CD14-positive monocyte (primary cell): Measurements from ENCODE around the gene ACAT1. TPM values are rescaled to one million over a fixed set of nuclear protein-coding genes. Genes with fewer than 3 reads are reported as not detected.
"Not testable (repeated sequence)": the region's sequence is repeated elsewhere in the genome, so short reads cannot be mapped to it uniquely, and the experiment has no call there.

ENCODE experiments used
- DNase-seq, 3 donors: peaks; one replicate each; pipeline ENCODE4 v3.0.0-alpha.2; 2011 to 2022
- H2AFZ ChIP-seq: 2 replicates; pipeline ENCODE4 v1.6.0; 2012; ENCODE audit warnings: mild to moderate bottlenecking, low read depth, low read length, inconsistent platforms; ENCODE audit not compliant: insufficient read depth, poor library complexity, severe bottlenecking
- H3K27ac ChIP-seq, 2 donors: 1 replicate in 1 of 2; 2 replicates in 1 of 2; pipeline ENCODE4 v1.5.1; 2012 to 2013; ENCODE audit warnings: low read length in 2 of 2, control low read depth in 1 of 2, inconsistent platforms in 1 of 2, low read depth in 1 of 2, mild to moderate bottlenecking in 1 of 2
- H3K27me3 ChIP-seq, 2 donors: one replicate each; pipeline versions ENCODE4 v1.6.0 to v1.6.1; 2011 to 2013; ENCODE audit warnings: low read length in 2 of 2; ENCODE audit not compliant: control insufficient read depth in 2 of 2, insufficient read depth in 2 of 2
- H3K36me3 ChIP-seq, 2 donors: replicated peaks in 1 of 2; 1 replicate in 1 of 2; 2 replicates in 1 of 2; pipeline versions ENCODE4 v1.5.1 to v1.6.1; 2012 to 2013; ENCODE audit warnings: low read length in 2 of 2, control low read depth in 1 of 2, inconsistent platforms in 1 of 2, mild to moderate bottlenecking in 1 of 2; ENCODE audit not compliant: insufficient read depth in 2 of 2, control insufficient read depth in 1 of 2
- H3K4me1 ChIP-seq, 2 donors: 1 replicate in 1 of 2; 2 replicates in 1 of 2; pipeline versions ENCODE4 v1.5.1 to v1.6.1; 2012 to 2013; ENCODE audit warnings: low read length in 2 of 2, control low read depth in 1 of 2, inconsistent platforms in 1 of 2, mild to moderate bottlenecking in 1 of 2, moderate library complexity in 1 of 2; ENCODE audit not compliant: insufficient read depth in 2 of 2, control insufficient read depth in 1 of 2
- H3K4me2 ChIP-seq: replicated peaks from 2 replicates; pipeline ENCODE3; 2012; ENCODE audit warnings: low read length, moderate library complexity, mild to moderate bottlenecking; ENCODE audit not compliant: poor library complexity, severe bottlenecking; ENCODE audit errors: extremely low read depth
- H3K4me3 ChIP-seq, 3 experiments: fragments of 200-600 bp in 1 of 3; sonication (generic) in 1 of 3; replicated peaks in 1 of 3; 1 replicate in 2 of 3; 2 replicates in 1 of 3; pipeline ENCODE4 v1.5.1; 2011 to 2013; ENCODE audit warnings: low read length in 3 of 3, mild to moderate bottlenecking in 3 of 3, control low read depth in 2 of 3, low read depth in 2 of 3, inconsistent platforms in 1 of 3, moderate library complexity in 1 of 3
- H3K79me2 ChIP-seq: 2 replicates; pipeline ENCODE4 v1.6.0; 2012; ENCODE audit warnings: mild to moderate bottlenecking, control low read depth, inconsistent platforms, low read length, moderate library complexity; ENCODE audit not compliant: insufficient read depth
- H3K9ac ChIP-seq: 2 replicates; pipeline ENCODE4 v1.6.0; 2017; ENCODE audit warnings: low read length, mild to moderate bottlenecking; ENCODE audit not compliant: insufficient read depth, poor library complexity, severe bottlenecking
- H3K9me3 ChIP-seq, 2 donors: replicated peaks in 1 of 2; 1 replicate in 1 of 2; 2 replicates in 1 of 2; pipeline versions ENCODE4 v1.5.1 to v1.6.1; 2012 to 2013; ENCODE audit warnings: low read length in 2 of 2, control low read depth in 1 of 2; ENCODE audit not compliant: control insufficient read depth in 1 of 2, insufficient read depth in 1 of 2
- H4K20me1 ChIP-seq: 2 replicates; pipeline ENCODE4 v1.6.0; 2012; ENCODE audit warnings: mild to moderate bottlenecking, low read length, control low read depth, moderate library complexity; ENCODE audit not compliant: insufficient read depth
- H3K27ac Mint-ChIP-seq, 7 donors: one replicate each; pipeline ENCODE4 v1.8.0; 2020; ENCODE audit warnings: mild to moderate bottlenecking in 7 of 7, mixed read lengths in 7 of 7, moderate library complexity in 6 of 7, inconsistent platforms in 2 of 7
- H3K27me3 Mint-ChIP-seq, 3 donors: one replicate each; pipeline ENCODE4 v1.8.0; 2021 to 2022; ENCODE audit warnings: low read depth in 3 of 3, mild to moderate bottlenecking in 3 of 3, mixed read lengths in 3 of 3, moderate library complexity in 3 of 3, inconsistent platforms in 1 of 3
- H3K36me3 Mint-ChIP-seq, 2 donors: one replicate each; pipeline ENCODE4 v1.8.0; 2020; ENCODE audit warnings: mixed read lengths in 2 of 2, inconsistent platforms in 1 of 2, mild to moderate bottlenecking in 1 of 2
- H3K4me1 Mint-ChIP-seq: one replicate; pipeline ENCODE4 v1.8.0; 2020; ENCODE audit warnings: mild to moderate bottlenecking, mixed read lengths
- H3K4me3 Mint-ChIP-seq, 2 donors: one replicate each; pipeline ENCODE4 v1.8.0; 2020; ENCODE audit warnings: mild to moderate bottlenecking in 2 of 2, mixed read lengths in 2 of 2, moderate library complexity in 1 of 2
- H3K9me3 Mint-ChIP-seq, 7 donors: one replicate each; pipeline ENCODE4 v1.8.0; 2020 to 2022; ENCODE audit warnings: mixed read lengths in 7 of 7, mild to moderate bottlenecking in 6 of 7, moderate library complexity in 6 of 7, inconsistent platforms in 2 of 7
- CTCF ChIP-seq: fragments of 200-600 bp; IDR thresholded peaks from one replicate; pipeline ENCODE4 v1.8.0; 2022; ENCODE audit warnings: antibody characterized with exemption, mild to moderate bottlenecking
- WGBS: methylation state at CpG from one replicate; pipeline ENCODE4 v1.1.5; 2013; ENCODE audit warnings: missing lambda C conversion rate; ENCODE audit not compliant: insufficient coverage; 5-methylcytosine and 5-hydroxymethylcytosine counted together
- intact Hi-C, 2 donors: fragments of 100-400 bp; cut with micrococcal nuclease; formaldehyde crosslinking; loops; one replicate each; pipeline versions ENCODE4 v1.15.0 to v1.15.1; 2023
- polyA plus RNA-seq, 3 donors: library from polyadenylated mRNA; depleted of rRNA in 1 of 3; unstranded in 2 of 3; stranded (reverse) in 1 of 3; fragments of 300-500 nt in 2 of 3; fragments of >200 nt in 1 of 3; fragmentation: Illumina TruSeq in 2 of 3; gene quantifications; 1 replicate in 2 of 3; 2 replicates in 1 of 3; pipeline ENCODE4 v1.2.3, GENCODE V29; 2012 to 2021

Gene ACAT1
- polyA plus RNA-seq, 3 donors, result 13.6 to 24.1 (median 22.3) TPM

GRCh38 chr11:108154591-108154990 is 33.2 kb downstream of the ACAT1 start:
- no CpG with 5 or more reads among the region's 2 CpGs for WGBS
- peaks cover 62 to 100% of the 10 kb centered on the region in 2 donors for H3K36me3 ChIP-seq
- H3K27ac Mint-ChIP-seq, result no peak overlapping the region
- no peak overlapping the region for H3K27ac ChIP-seq
- H4K20me1 ChIP-seq, result no peaks in the 10 kb centered on the region
- DNase-seq, result no peak
- no peak overlapping the region for H3K4me2 ChIP-seq
- H3K9me3 ChIP-seq, result no peaks in the 10 kb centered on the region
- intact Hi-C loops, result no loop called here
- no peaks in the 10 kb centered on the region for H3K27me3 ChIP-seq
- no peak overlapping the region for H3K9ac ChIP-seq
- no peaks in the 10 kb centered on the region for H3K27me3 Mint-ChIP-seq
- no peaks in the 10 kb centered on the region for H3K4me1 ChIP-seq
- no peak for TF ChIP-seq CTCF
- H3K4me1 Mint-ChIP-seq, result no peaks in the 10 kb centered on the region
- H3K79me2 ChIP-seq, result no peaks in the 10 kb centered on the region
- H3K4me3 ChIP-seq, result no peak overlapping the region
- H3K9me3 Mint-ChIP-seq, result no peaks in the 10 kb centered on the region
- no peak overlapping the region for H3K4me3 Mint-ChIP-seq
- H2AFZ ChIP-seq, result no peak overlapping the region
- H3K36me3 Mint-ChIP-seq, result peaks cover 64 to 67% of the 10 kb centered on the region in 2 donors

- H3K36me3 ChIP-seq, result peaks cover 66 to 94% of the 10 kb centered on the region in 2 donors
- no peaks in the 10 kb centered on the region for H4K20me1 ChIP-seq
- TF ChIP-seq CTCF, result no peak
- Mint-ChIP-seq H3K27ac (peak overlapping the region in 4 of 7 donors; percentile 9 to 61 (median 46)), H3K27me3 (peaks cover 0 to 2% (median 0%) of the 10 kb centered on the region in 3 donors), H3K36me3 (peaks cover 50 to 52% of the 10 kb centered on the region in 2 donors), H3K4me3 (no peak overlapping the region), H3K9me3 (no peaks in the 10 kb centered on the region), H3K4me1 (no peaks in the 10 kb centered on the region)
- no peak overlapping the region for H3K4me2 ChIP-seq
- intact Hi-C loops, result no loop called here
- no peaks in the 10 kb centered on the region for H3K9me3 ChIP-seq
- no peaks in the 10 kb centered on the region for H3K27me3 ChIP-seq
- H3K4me3 ChIP-seq, result no peak overlapping the region
- no peak overlapping the region for H3K9ac ChIP-seq
- no peaks in the 10 kb centered on the region for H3K4me1 ChIP-seq
- H3K27ac ChIP-seq, result peak overlapping the region in 1 of 2 donors; percentile 44
- peak; percentile 3 to 16 (median 5) for DNase-seq
- H3K79me2 ChIP-seq, result no peaks in the 10 kb centered on the region
- no CpG with 5 or more reads among the region's 5 CpGs for WGBS
- H2AFZ ChIP-seq, result peak overlapping the region; percentile 10
Measured at GRCh38 chr11:108160970-108161566, 39.7 kb downstream of the ACAT1 start.

GRCh38 chr11:108162878-108163277 is 41.5 kb downstream of the ACAT1 start:
- H3K27ac Mint-ChIP-seq, H3K4me3 ChIP-seq, H3K27ac ChIP-seq, H2AFZ ChIP-seq, H3K79me2 ChIP-seq, intact Hi-C loops, H3K4me2 ChIP-seq, H3K4me3 Mint-ChIP-seq, H3K9ac ChIP-seq, H3K27me3 Mint-ChIP-seq, H3K9me3 Mint-ChIP-seq, H3K4me1 ChIP-seq, H3K4me1 Mint-ChIP-seq, H3K27me3 ChIP-seq, H4K20me1 ChIP-seq, DNase-seq, H3K9me3 ChIP-seq: not testable (repeated sequence)
- H3K36me3 Mint-ChIP-seq, result peaks cover 52 to 57% of the 10 kb centered on the region in 2 donors
- 100% methylated on average over 1 of the region's 6 CpGs for WGBS
- H3K36me3 ChIP-seq, result peaks cover 64 to 94% of the 10 kb centered on the region in 2 donors
